Caco-2 (cell line): ENCODE measurements around the gene DPF1. TPM values are rescaled to one million over a fixed set of nuclear protein-coding genes. Genes with fewer than 3 reads are reported as not detected.

Experiments used
- BruUV-seq: library from RNA; stranded (reverse); fragments of 400-500 nt; replicated peaks from 2 replicates; lab custom pipeline; 2021; lab: Mats Ljungman, UMichigan
- CTCF ChIA-PET: fragments of 300-600 bp; sonication (Branson Sonifier 250); formaldehyde crosslinking; loops from one replicate; lab custom pipeline; 2022; ENCODE audit warnings: antibody characterized with exemption; lab: Charles Lee
- POLR2A ChIA-PET: fragments of 300-600 bp; sonication (Branson Sonifier 250); formaldehyde crosslinking; loops from one replicate; lab custom pipeline; 2022; ENCODE audit warnings: antibody characterized with exemption; lab: Charles Lee
- DNase-seq, 2 experiments: peaks; one replicate each; pipeline versions ENCODE4 v3.0.0 to v3.0.0-alpha.2; 2020 to 2022
- H3K27me3 ChIP-seq: replicated peaks from 2 replicates; pipeline ENCODE4 v1.6.0; 2011; ENCODE audit warnings: low read length; ENCODE audit not compliant: control insufficient read depth, insufficient read depth
- H3K36me3 ChIP-seq: 2 replicates; pipeline ENCODE4 v1.5.1; 2011; ENCODE audit warnings: low read length; ENCODE audit not compliant: control insufficient read depth, insufficient read depth
- H3K4me1 ChIP-seq: fragments of 250-450 bp; sonication (Bioruptor Pico); 2 replicates; pipeline ENCODE4 v1.5.1; 2020; ENCODE audit warnings: mild to moderate bottlenecking
- H3K4me3 ChIP-seq: 2 replicates; pipeline ENCODE4 v1.5.1; 2011; ENCODE audit warnings: low read depth, mild to moderate bottlenecking, control low read depth, low read length
- H3K9me3 ChIP-seq: fragments of 250-450 bp; sonication (Bioruptor Pico); 2 replicates; pipeline ENCODE4 v1.5.1; 2020; ENCODE audit warnings: mild to moderate bottlenecking, moderate library complexity
- H3K27ac Mint-ChIP-seq: one replicate; pipeline ENCODE4 v1.8.0; 2022; ENCODE audit warnings: mixed read lengths; ENCODE audit not compliant: unreplicated experiment
- H3K27me3 Mint-ChIP-seq: one replicate; pipeline ENCODE4 v1.8.0; 2022; ENCODE audit warnings: mixed read lengths; ENCODE audit not compliant: insufficient read depth, unreplicated experiment
- H3K36me3 Mint-ChIP-seq: one replicate; pipeline ENCODE4 v1.8.0; 2022; ENCODE audit warnings: mild to moderate bottlenecking, mixed read lengths; ENCODE audit not compliant: insufficient read depth, unreplicated experiment
- H3K4me1 Mint-ChIP-seq: one replicate; pipeline ENCODE4 v1.8.0; 2022; ENCODE audit warnings: low read depth, mixed read lengths; ENCODE audit not compliant: unreplicated experiment
- H3K4me3 Mint-ChIP-seq: one replicate; pipeline ENCODE4 v1.8.0; 2022; ENCODE audit warnings: mild to moderate bottlenecking, moderate library complexity, mixed read lengths; ENCODE audit not compliant: unreplicated experiment
- H3K9me3 Mint-ChIP-seq: one replicate; pipeline ENCODE4 v1.8.0; 2022; ENCODE audit warnings: mixed read lengths; ENCODE audit not compliant: unreplicated experiment
- intact Hi-C: fragments of 100-400 bp; cut with micrococcal nuclease; formaldehyde crosslinking; loops from one replicate; pipeline ENCODE4 v1.10.0; 2022; ENCODE audit not compliant: unreplicated experiment
- total RNA-seq: library from RNA; stranded (reverse); gene quantifications from 2 replicates; pipeline ENCODE4 v1.2.3, GENCODE V29; 2022
- TF ChIP-seq, protein P1 (sequence below), 2 experiments: fragments of 200-600 bp in 1 of 2; IDR thresholded peaks; 1 replicate in 1 of 2; 2 replicates in 1 of 2; pipeline versions ENCODE4 v1.5.1 to v1.8.0; 2011 to 2022; ENCODE audit warnings: antibody characterized with exemption in 1 of 2, control low read depth in 1 of 2, inconsistent platforms in 1 of 2, low read depth in 1 of 2, low read length in 1 of 2, mild to moderate bottlenecking in 1 of 2, moderate library complexity in 1 of 2; ENCODE audit not compliant: insufficient read depth in 1 of 2, severe bottlenecking in 1 of 2, unreplicated experiment in 1 of 2

The DPF1 gene
- total RNA-seq, 1 experiment from 2014 or later, result 5.0 TPM

DNA sequence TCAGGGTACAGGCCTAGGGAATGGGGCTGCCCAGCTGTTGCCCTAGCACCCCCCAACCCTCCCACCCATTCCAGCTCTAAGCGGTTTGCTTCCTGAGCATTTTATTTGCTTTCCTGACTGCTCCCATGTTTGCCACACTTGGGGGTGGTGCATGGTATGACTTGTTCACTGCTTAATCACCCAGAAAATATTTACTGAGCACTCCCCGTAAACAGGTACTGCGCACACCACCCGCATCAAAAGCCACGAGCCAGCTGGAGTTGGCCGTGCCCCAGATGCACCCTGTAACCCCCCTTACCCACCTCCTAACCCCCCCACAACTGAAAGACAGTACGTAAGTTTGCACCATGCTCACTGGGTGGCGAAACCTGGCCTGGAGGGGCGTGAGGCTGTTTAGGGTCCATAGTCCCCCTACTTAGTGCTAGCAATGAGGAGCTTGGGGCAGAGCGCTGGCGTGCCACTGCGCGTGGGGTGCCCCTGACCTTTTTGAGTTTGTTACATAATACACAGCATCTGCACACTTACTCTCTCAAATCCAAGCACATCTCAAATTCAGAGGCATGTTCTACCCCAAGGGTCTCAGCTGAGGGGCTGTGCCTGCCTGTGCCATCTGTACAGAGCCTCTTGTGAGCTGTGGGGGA is 29.8 kb downstream of the DPF1 start:
- no peak for DNase-seq
- Histone ChIP-seq H3K9me3 (no peaks in the 10 kb centered on the region), H3K27me3 (no peaks in the 10 kb centered on the region), H3K4me3 (no peak overlapping the region), H3K4me1 (no peaks in the 10 kb centered on the region), H3K36me3 (peaks cover 11% of the 10 kb centered on the region)
- H3K27ac Mint-ChIP-seq, result peak overlapping the region; percentile 32
- CTCF ChIA-PET, result no interaction called here
- no peaks in the 10 kb centered on the region for H3K27me3 Mint-ChIP-seq
- H3K4me3 Mint-ChIP-seq, result no peak overlapping the region
- POLR2A ChIA-PET, result no interaction called here
- TF ChIP-seq, protein P1, sequence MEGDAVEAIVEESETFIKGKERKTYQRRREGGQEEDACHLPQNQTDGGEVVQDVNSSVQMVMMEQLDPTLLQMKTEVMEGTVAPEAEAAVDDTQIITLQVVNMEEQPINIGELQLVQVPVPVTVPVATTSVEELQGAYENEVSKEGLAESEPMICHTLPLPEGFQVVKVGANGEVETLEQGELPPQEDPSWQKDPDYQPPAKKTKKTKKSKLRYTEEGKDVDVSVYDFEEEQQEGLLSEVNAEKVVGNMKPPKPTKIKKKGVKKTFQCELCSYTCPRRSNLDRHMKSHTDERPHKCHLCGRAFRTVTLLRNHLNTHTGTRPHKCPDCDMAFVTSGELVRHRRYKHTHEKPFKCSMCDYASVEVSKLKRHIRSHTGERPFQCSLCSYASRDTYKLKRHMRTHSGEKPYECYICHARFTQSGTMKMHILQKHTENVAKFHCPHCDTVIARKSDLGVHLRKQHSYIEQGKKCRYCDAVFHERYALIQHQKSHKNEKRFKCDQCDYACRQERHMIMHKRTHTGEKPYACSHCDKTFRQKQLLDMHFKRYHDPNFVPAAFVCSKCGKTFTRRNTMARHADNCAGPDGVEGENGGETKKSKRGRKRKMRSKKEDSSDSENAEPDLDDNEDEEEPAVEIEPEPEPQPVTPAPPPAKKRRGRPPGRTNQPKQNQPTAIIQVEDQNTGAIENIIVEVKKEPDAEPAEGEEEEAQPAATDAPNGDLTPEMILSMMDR (IDR thresholded peaks at IDR 0.05; ENCODE audit: insufficient read depth in 1 of 2, low read depth in 1 of 2, low read length in 1 of 2, severe bottlenecking in 1 of 2, unreplicated experiment in 1 of 2), result no peak
- peaks cover 80% of the 10 kb centered on the region for H3K36me3 Mint-ChIP-seq
- H3K4me1 Mint-ChIP-seq, result no peaks in the 10 kb centered on the region
- BruUV-seq, result no TSS peak
- intact Hi-C loops, result no loop called here
- H3K9me3 Mint-ChIP-seq, result no peaks in the 10 kb centered on the region

DNA sequence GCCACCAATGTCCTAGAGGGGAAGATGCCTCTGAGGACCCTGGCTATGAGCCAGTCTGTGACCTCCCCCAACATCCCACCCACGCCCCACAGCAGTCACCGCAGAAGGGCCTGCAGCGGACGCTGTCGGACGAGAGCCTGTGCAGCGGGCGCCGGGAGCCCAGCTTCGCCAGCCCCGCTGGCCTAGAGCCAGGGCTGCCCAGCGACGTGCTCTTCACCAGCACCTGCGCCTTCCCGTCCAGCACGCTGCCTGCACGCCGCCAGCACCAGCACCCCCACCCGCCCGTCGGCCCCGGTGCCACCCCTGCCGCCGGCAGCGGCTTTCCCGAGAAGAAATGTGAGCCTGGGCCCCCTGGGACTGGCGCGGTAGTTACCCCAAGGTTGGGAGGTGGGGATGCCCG is 30.6 kb downstream of the DPF1 start:
- Histone ChIP-seq H3K4me1 (no peaks in the 10 kb centered on the region), H3K9me3 (no peaks in the 10 kb centered on the region), H3K4me3 (no peak overlapping the region), H3K27me3 (no peaks in the 10 kb centered on the region), H3K36me3 (peaks cover 11% of the 10 kb centered on the region)
- no peak for DNase-seq
- H3K4me1 Mint-ChIP-seq, result no peaks in the 10 kb centered on the region
- ChIA-PET CTCF (no interaction called here), POLR2A (no interaction called here)
- no TSS peak for BruUV-seq
- H3K27ac Mint-ChIP-seq, result no peak overlapping the region
- H3K9me3 Mint-ChIP-seq, result no peaks in the 10 kb centered on the region
- TF ChIP-seq, protein P1 (IDR thresholded peaks at IDR 0.05; ENCODE audit: insufficient read depth in 1 of 2, low read depth in 1 of 2, low read length in 1 of 2, severe bottlenecking in 1 of 2, unreplicated experiment in 1 of 2), result no peak
- H3K4me3 Mint-ChIP-seq, result no peak overlapping the region
- H3K36me3 Mint-ChIP-seq, result peaks cover 79% of the 10 kb centered on the region
- intact Hi-C loops, result no loop called here
- no peaks in the 10 kb centered on the region for H3K27me3 Mint-ChIP-seq

DNA sequence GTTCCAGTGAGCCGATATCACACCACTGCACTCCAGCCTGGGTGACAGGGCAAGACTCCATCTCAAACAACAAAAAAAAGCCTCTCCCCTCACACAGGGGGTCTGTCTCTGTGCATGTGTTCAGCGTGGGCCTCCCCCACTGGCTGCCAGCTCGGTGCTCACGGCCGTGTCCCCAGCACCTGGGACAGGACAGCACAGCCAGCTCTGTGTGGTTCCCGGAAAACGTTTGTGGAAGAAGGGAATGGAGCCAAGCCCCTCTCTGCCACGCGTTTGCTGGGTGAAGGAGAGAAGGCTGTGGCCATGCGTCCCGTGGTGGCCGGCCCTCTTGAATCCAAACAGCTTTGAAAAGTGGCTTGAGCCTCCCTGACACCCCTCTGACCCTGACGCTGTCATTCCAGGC is 32.3 kb downstream of the DPF1 start:
- POLR2A ChIA-PET, result no interaction called here
- H3K9me3 ChIP-seq, result no peaks in the 10 kb centered on the region
- no peak overlapping the region for H3K27ac Mint-ChIP-seq
- no peaks in the 10 kb centered on the region for H3K9me3 Mint-ChIP-seq
- intact Hi-C loops, result no loop called here
- TF ChIP-seq, protein P1 (IDR thresholded peaks at IDR 0.05; ENCODE audit: insufficient read depth in 1 of 2, low read depth in 1 of 2, low read length in 1 of 2, severe bottlenecking in 1 of 2, unreplicated experiment in 1 of 2), result no peak
- no TSS peak for BruUV-seq
- H3K4me3 Mint-ChIP-seq, result no peak overlapping the region
- peaks cover 77% of the 10 kb centered on the region for H3K36me3 Mint-ChIP-seq
- H3K4me1 ChIP-seq, result no peaks in the 10 kb centered on the region
- H3K4me3 ChIP-seq, result no peak overlapping the region
- CTCF ChIA-PET, result no interaction called here
- H3K36me3 ChIP-seq, result peaks cover 8% of the 10 kb centered on the region
- DNase-seq, result no peak
- no peaks in the 10 kb centered on the region for H3K27me3 Mint-ChIP-seq
- H3K27me3 ChIP-seq, result no peaks in the 10 kb centered on the region
- H3K4me1 Mint-ChIP-seq, result no peaks in the 10 kb centered on the region
